ENCODE measurements around the gene NGB. TPM values are rescaled to one million over a fixed set of nuclear protein-coding genes. Genes with fewer than 3 reads are reported as not detected.

Gene NGB
- total RNA-seq, 1 experiment from 2014 or later: not detected

GRCh38 chr14:77286576-77286975, 15.6 kb upstream of the NGB start:
- Histone ChIP-seq H3K27me3 (ENCODE audit: insufficient read depth, low read length) (no peaks in the 10 kb centered on the region), H3K79me2 (ENCODE audit: insufficient read depth, low read length) (no peaks in the 10 kb centered on the region), H4K20me1 (ENCODE audit: insufficient read depth) (no peaks in the 10 kb centered on the region), H3K27ac (ENCODE audit: low read depth, low read length) (no peak overlapping the region), H3K36me3 (ENCODE audit: control insufficient read depth in 1 of 2, insufficient read depth in 2 of 2, low read length in 2 of 2) (peaks cover 11 to 15% of the 10 kb centered on the region in 2 experiments; a peak in 3 of 4 replicates), H3K4me2 (ENCODE audit: low read length) (no peak overlapping the region), H3K9ac (ENCODE audit: low read length) (no peak overlapping the region), H3K9me2 (ENCODE audit: insufficient read depth) (no peaks in the 10 kb centered on the region), H3K4me3 (replicated peaks in 1 of 2; ENCODE audit: low read depth in 1 of 2, low read length in 2 of 2) (no peak overlapping the region), H2AFZ (ENCODE audit: low read depth, low read length, poor library complexity, severe bottlenecking) (no peak overlapping the region), H3K9me3 (ENCODE audit: control insufficient read depth in 1 of 2, insufficient read depth in 1 of 2, low read depth in 1 of 2, low read length in 2 of 2) (no peaks in the 10 kb centered on the region), H3K4me1 (ENCODE audit: control insufficient read depth in 1 of 2, insufficient read depth in 2 of 2, low read length in 2 of 2) (no peaks in the 10 kb centered on the region)
- BruUV-seq (replicated peaks): no TSS peak
- TF ChIP-seq CEBPB (IDR thresholded peaks at IDR 0.05; ENCODE audit: low read depth) (no peak), POLR2A (IDR thresholded peaks at IDR 0.05; ENCODE audit: borderline replicate concordance, extremely low read depth, insufficient read depth, insufficient read length) (no peak), ZNF274 (IDR thresholded peaks at IDR 0.05; ENCODE audit: low read depth, low read length) (no peak), ATF3 (IDR thresholded peaks at IDR 0.05) (no peak), JUND (IDR thresholded peaks at IDR 0.05) (no peak), REST (IDR thresholded peaks at IDR 0.05; ENCODE audit: low read depth) (no peak), EGR1 (IDR thresholded peaks at IDR 0.05; ENCODE audit: low read depth) (no peak), ZFX (IDR thresholded peaks at IDR 0.05) (no peak), TCF7L2 (IDR thresholded peaks at IDR 0.05; ENCODE audit: borderline replicate concordance, extremely low read depth, insufficient read depth, insufficient read length) (no peak), RAD21 (IDR thresholded peaks at IDR 0.05; ENCODE audit: low read depth) (no peak), EZH2phosphoT487 (IDR thresholded peaks at IDR 0.05; ENCODE audit: borderline replicate concordance) (no peak), SIN3A (IDR thresholded peaks at IDR 0.05; ENCODE audit: low read depth) (no peak)
- TF ChIP-seq, protein P1, sequence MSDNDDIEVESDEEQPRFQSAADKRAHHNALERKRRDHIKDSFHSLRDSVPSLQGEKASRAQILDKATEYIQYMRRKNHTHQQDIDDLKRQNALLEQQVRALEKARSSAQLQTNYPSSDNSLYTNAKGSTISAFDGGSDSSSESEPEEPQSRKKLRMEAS (IDR thresholded peaks at IDR 0.05): no peak
- TF ChIP-seq, protein P2, sequence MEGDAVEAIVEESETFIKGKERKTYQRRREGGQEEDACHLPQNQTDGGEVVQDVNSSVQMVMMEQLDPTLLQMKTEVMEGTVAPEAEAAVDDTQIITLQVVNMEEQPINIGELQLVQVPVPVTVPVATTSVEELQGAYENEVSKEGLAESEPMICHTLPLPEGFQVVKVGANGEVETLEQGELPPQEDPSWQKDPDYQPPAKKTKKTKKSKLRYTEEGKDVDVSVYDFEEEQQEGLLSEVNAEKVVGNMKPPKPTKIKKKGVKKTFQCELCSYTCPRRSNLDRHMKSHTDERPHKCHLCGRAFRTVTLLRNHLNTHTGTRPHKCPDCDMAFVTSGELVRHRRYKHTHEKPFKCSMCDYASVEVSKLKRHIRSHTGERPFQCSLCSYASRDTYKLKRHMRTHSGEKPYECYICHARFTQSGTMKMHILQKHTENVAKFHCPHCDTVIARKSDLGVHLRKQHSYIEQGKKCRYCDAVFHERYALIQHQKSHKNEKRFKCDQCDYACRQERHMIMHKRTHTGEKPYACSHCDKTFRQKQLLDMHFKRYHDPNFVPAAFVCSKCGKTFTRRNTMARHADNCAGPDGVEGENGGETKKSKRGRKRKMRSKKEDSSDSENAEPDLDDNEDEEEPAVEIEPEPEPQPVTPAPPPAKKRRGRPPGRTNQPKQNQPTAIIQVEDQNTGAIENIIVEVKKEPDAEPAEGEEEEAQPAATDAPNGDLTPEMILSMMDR (IDR thresholded peaks at IDR 0.05 in 2 of 3, conservative IDR thresholded peaks at IDR 0.05 in 1 of 3; ENCODE audit: borderline replicate concordance in 1 of 3, insufficient read depth in 1 of 3, low read depth in 2 of 3, low read length in 2 of 3): no peak
- TF ChIP-seq, protein P3, sequence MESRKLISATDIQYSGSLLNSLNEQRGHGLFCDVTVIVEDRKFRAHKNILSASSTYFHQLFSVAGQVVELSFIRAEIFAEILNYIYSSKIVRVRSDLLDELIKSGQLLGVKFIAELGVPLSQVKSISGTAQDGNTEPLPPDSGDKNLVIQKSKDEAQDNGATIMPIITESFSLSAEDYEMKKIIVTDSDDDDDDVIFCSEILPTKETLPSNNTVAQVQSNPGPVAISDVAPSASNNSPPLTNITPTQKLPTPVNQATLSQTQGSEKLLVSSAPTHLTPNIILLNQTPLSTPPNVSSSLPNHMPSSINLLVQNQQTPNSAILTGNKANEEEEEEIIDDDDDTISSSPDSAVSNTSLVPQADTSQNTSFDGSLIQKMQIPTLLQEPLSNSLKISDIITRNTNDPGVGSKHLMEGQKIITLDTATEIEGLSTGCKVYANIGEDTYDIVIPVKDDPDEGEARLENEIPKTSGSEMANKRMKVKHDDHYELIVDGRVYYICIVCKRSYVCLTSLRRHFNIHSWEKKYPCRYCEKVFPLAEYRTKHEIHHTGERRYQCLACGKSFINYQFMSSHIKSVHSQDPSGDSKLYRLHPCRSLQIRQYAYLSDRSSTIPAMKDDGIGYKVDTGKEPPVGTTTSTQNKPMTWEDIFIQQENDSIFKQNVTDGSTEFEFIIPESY (IDR thresholded peaks at IDR 0.05; ENCODE audit: extremely low read depth, insufficient replicate concordance, low read length): no peak
- intact Hi-C loops (cut with micrococcal nuclease): no loop called here
- ATAC-seq (no peak), DNase-seq (ENCODE audit: low read depth, low spot score) (no peak)
- ChIA-PET POLR2A (no interaction called here), CTCF (interaction anchor here (1.9 kb wide), 1 partner anchor 30 kb away, joined by 6 read pairs; no protein-coding TSS in a partner anchor), RAD21 (ENCODE audit: low non-redundant PET in 1 of 2, low total read pairs in 2 of 2, uncharacterized antibody in 2 of 2, unreplicated experiment in 2 of 2) (no interaction called here)

Measured in HCT116 (cell line).